GM12875 (cell line): ENCODE measurements around the gene SKAP2.
A peak's percentile ranks its signal among the peaks of the same experiment; 100 is the strongest.

Source experiments
- H3K4me3 ChIP-seq: one replicate; pipeline ENCODE4 v1.5.1; 2011; ENCODE audit warnings: low read depth, low read length, control low read depth
- CTCF ChIP-seq: IDR thresholded peaks from 2 replicates; pipeline ENCODE4 v1.5.1; 2011; ENCODE audit warnings: low read depth, mild to moderate bottlenecking, control low read depth, inconsistent platforms, low read length, moderate library complexity, borderline replicate concordance; ENCODE audit not compliant: insufficient read depth

SKAP2 gene

GRCh38 chr7:26863518-26864308 is 677 bp downstream of the SKAP2 start:
- peak overlapping the region; percentile 73 for H3K4me3 ChIP-seq

GRCh38 chr7:26862834-26863233 is 1.6 kb downstream of the SKAP2 start:
- TF ChIP-seq CTCF = no peak
- H3K4me3 ChIP-seq = no peak overlapping the region

More at GRCh38 chr7:26863518-26864308, 677 bp downstream of the SKAP2 start:
- no peak for TF ChIP-seq CTCF

- no peak for TF ChIP-seq CTCF
Observed at GRCh38 chr7:26861050-26861449, 3.3 kb downstream of the SKAP2 start.

GRCh38 chr7:26860361-26860760 is 4.0 kb downstream of the SKAP2 start:
- no peak overlapping the region for H3K4me3 ChIP-seq
- no peak for TF ChIP-seq CTCF

More at GRCh38 chr7:26861050-26861449, 3.3 kb downstream of the SKAP2 start:
- H3K4me3 ChIP-seq = no peak overlapping the region

- H3K4me3 ChIP-seq = no peak overlapping the region
- no peak for TF ChIP-seq CTCF
Observed at GRCh38 chr7:26859720-26860119, 4.7 kb downstream of the SKAP2 start.

- no peak overlapping the region for H3K4me3 ChIP-seq
- TF ChIP-seq CTCF = no peak
Observed at GRCh38 chr7:26858735-26859134, 5.7 kb downstream of the SKAP2 start.

GRCh38 chr7:26858241-26858715 is 6.1 kb downstream of the SKAP2 start:
- no peak overlapping the region for H3K4me3 ChIP-seq
- TF ChIP-seq CTCF = no peak
